ENCODE measurements around the gene GPR146.

GPR146 gene

DNA sequence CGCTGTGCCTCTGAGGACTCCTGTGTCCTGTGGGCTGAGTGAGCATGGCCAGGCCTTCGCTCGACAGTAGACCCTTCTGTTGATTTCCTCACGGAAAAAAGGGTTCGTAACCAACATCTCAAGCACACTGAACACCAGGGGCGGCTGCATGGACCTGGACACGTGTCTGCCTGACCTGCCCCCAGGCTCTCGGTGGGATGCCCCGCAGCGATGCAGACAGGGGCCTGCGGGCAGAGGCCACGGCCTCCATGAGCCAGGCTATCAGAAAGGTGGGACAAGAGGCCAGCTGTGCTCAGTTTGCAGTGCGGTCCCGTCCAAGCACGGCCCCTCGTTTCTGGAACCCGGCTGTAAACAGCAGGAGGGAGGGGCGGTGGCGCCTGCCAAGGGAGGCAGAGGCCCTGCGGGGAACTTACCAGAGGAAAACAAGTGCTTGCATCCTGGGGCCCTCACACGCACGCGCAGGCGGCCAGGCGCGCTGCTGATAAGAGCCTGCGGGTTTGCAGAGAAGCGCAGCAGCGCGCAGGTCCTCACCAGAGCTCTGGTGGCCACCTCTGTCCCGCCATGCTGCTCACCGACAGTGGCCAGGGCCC lies 10.6 kb downstream of the GPR146 start:
- no peak for DNase-seq (ENCODE audit: low read depth in 1 of 2, low spot score in 1 of 2)
- in situ Hi-C loops (cut with HindIII; ENCODE audit: low pct_unique_long_range_greater_than_20kb, low sequenced_read_pairs), result no loop called here
- no peak for TF ChIP-seq JUND (IDR thresholded peaks at IDR 0.05; ENCODE audit: low read depth)

DNA sequence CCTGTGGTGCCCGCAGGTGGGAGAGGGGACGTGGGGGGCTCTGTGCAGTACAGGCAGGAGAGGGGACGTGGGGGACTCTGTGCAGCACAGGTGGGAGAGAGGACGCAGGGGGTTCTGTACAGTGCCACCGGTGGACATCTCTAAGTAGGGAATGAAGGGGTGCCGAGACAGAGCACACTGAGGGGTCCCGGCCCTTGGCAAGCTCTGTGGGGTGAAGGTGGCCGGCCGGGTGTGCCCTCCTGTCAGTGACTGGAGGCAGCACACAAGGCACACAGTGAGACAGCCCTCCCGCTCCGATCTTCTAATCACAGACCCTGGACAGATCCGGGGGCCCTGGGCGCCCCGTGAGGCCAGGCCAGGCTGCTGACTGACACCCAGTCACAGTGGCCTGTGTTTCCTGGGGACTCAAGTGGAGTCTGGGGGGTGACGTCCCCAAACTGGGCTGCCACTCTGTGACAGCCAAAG lies 11.2 kb downstream of the GPR146 start:
- no peak for DNase-seq (ENCODE audit: low read depth in 1 of 2, low spot score in 1 of 2)
- no peak for TF ChIP-seq JUND (IDR thresholded peaks at IDR 0.05; ENCODE audit: low read depth)
- in situ Hi-C loops (cut with HindIII; ENCODE audit: low pct_unique_long_range_greater_than_20kb, low sequenced_read_pairs), result no loop called here

DNA sequence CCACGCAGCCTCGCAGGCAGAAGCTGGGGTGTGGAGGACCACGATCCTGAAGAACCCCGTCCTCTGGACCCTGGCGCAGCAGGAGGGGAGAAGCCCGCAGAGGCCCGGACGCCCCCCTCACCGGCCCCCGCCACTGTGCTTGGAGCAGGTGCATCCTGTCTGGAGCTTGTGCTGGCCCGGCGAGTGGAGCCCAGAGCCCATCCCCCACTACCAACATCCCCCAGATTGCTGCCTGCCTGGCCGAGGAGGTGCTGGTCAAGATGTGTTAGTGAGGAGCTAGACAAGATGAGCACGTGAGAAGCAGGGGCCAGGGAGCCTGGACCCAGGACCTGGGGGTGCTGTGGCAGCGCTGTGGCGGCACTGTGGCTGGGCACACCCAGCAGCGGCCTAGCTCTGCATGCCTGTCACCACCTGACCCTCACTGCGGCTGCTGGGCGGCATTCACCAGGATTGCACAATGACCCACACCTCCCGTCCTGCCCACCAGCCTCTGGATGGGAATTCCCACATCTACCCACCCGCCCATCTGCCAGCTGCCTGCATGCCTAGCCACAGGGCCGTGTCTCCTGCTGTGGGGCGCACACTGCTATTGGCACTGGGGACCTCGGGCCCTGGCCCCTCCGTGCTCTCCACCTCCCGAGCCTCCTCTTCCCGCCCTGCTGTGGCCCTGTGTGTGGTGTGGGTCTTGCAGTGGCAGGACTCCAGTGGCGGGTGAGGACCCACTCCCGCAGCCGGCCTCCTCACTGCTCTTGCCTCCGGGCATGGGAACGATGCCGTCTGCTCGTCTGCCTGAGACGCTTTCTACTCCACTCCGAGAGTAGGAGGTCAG lies 11.8 kb downstream of the GPR146 start:
- DNase-seq (ENCODE audit: low read depth in 1 of 2, low spot score in 1 of 2), result no peak
- in situ Hi-C loops (cut with HindIII; ENCODE audit: low pct_unique_long_range_greater_than_20kb, low sequenced_read_pairs), result no loop called here
- no peak for TF ChIP-seq JUND (IDR thresholded peaks at IDR 0.05; ENCODE audit: low read depth)

DNA sequence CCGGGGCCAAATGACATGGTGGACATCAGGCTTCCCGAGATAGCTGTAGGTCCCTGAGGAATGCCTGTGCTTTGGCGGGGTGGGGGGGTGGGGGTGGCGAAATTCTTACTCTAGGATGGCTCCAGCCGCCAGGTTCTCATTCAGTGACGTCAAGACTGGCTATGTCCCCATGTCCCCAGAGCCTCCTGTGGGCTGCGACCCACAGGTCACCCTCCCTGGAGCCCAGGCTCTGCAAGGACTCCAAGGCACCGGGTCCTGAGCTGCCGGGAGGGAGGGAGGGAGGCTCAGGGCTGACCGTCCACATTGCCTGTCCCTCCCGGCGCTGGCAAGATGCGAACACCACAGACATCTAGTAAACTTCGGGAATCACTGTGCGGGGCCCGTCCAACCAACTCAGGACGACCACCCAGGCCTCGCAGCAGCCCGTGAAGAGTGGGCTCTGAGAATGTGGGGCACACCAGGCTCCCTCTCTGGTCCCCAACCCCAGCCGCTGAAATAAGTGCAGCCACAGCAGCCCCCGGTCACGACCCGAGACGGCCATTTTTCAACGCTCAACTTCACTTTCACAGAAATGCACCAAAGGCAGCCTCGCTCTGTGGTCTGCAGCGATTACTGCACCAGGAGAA lies 12.6 kb downstream of the GPR146 start:
- no peak for DNase-seq (ENCODE audit: low read depth in 1 of 2, low spot score in 1 of 2)
- no peak for TF ChIP-seq JUND (IDR thresholded peaks at IDR 0.05; ENCODE audit: low read depth)
- in situ Hi-C loops (cut with HindIII; ENCODE audit: low pct_unique_long_range_greater_than_20kb, low sequenced_read_pairs), result no loop called here

DNA sequence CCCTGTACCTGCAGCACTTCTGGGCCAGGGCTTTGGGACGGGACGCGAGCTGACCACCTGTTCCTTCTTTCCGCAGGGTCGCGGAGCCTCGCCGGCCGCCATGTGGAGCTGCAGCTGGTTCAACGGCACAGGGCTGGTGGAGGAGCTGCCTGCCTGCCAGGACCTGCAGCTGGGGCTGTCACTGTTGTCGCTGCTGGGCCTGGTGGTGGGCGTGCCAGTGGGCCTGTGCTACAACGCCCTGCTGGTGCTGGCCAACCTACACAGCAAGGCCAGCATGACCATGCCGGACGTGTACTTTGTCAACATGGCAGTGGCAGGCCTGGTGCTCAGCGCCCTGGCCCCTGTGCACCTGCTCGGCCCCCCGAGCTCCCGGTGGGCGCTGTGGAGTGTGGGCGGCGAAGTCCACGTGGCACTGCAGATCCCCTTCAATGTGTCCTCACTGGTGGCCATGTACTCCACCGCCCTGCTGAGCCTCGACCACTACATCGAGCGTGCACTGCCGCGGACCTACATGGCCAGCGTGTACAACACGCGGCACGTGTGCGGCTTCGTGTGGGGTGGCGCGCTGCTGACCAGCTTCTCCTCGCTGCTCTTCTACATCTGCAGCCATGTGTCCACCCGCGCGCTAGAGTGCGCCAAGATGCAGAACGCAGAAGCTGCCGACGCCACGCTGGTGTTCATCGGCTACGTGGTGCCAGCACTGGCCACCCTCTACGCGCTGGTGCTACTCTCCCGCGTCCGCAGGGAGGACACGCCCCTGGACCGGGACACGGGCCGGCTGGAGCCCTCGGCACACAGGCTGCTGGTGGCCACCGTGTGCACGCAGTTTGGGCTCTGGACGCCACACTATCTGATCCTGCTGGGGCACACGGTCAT lies 13.3 kb downstream of the GPR146 start:
- in situ Hi-C loops (cut with HindIII; ENCODE audit: low pct_unique_long_range_greater_than_20kb, low sequenced_read_pairs), result no loop called here
- TF ChIP-seq JUND (IDR thresholded peaks at IDR 0.05; ENCODE audit: low read depth), result no peak
- no peak for DNase-seq (ENCODE audit: low read depth in 1 of 2, low spot score in 1 of 2)

DNA sequence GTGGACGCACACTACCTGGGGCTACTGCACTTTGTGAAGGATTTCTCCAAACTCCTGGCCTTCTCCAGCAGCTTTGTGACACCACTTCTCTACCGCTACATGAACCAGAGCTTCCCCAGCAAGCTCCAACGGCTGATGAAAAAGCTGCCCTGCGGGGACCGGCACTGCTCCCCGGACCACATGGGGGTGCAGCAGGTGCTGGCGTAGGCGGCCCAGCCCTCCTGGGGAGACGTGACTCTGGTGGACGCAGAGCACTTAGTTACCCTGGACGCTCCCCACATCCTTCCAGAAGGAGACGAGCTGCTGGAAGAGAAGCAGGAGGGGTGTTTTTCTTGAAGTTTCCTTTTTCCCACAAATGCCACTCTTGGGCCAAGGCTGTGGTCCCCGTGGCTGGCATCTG lies 14.0 kb downstream of the GPR146 start:
- DNase-seq (ENCODE audit: low read depth in 1 of 2, low spot score in 1 of 2), result no peak
- in situ Hi-C loops (cut with HindIII; ENCODE audit: low pct_unique_long_range_greater_than_20kb, low sequenced_read_pairs), result no loop called here
- no peak for TF ChIP-seq JUND (IDR thresholded peaks at IDR 0.05; ENCODE audit: low read depth)

DNA sequence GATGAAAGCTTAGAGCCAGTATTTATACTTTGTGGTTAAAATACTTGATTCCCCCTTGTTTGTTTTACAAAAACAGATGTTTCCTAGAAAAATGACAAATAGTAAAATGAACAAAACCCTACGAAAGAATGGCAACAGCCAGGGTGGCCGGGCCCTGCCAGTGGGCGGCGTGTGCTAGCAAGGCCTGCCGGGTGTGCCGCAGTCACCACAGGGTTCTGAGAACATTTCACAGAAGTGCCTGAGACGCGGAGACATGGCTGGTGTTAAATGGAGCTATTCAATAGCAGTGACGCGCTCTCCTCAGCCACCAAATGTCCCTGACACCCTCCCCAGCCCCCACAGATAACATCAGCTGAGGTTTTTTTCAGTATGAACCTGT lies 14.5 kb downstream of the GPR146 start:
- in situ Hi-C loops (cut with HindIII; ENCODE audit: low pct_unique_long_range_greater_than_20kb, low sequenced_read_pairs), result no loop called here
- DNase-seq (ENCODE audit: low read depth in 1 of 2, low spot score in 1 of 2), result no peak
- no peak for TF ChIP-seq JUND (IDR thresholded peaks at IDR 0.05; ENCODE audit: low read depth)

DNA sequence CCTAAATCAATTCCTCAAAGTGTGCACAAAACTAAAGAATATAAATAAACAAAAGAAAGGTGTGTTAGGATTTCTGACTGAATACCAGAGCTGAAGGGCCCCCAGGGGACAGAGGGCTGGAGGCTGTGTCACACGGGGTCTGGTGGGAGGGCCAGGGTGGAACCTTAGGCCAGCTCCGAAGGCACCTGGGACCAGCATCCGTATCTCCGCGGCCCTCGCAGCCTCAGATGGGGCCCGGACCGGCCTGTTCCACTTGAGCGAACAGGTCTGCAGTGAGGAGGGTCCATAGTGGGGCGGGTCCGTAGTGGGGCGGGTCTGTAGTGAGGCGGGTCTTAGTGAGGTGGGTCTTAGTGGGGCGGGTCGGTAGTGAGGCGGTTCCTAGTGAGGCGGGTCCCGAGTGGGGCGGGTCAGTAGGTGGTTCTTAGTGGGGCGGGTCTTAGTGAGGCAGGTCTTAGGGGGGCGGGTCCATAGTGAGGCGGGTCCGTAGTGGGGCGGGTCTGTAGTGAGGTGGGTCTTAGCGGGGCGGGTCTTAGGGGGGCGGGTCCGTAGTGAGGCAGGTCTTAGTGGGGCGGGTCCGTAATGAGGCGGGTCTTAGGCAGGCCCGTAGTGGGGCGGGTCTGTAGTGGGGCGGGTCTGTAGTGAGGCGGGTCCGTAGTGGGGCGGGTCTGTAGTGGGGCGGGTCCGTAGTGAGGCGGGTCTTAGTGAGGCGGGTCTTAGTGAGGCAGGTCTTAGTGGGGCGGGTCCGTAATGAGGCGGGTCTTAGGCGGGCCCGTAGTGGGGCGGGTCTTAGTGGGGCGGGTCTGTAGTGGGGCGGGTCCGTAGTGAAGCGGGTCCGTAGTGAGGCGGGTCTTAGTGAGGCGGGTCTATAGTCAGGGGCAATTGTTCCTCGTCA lies 15.1 kb downstream of the GPR146 start:
- in situ Hi-C loops (cut with HindIII; ENCODE audit: low pct_unique_long_range_greater_than_20kb, low sequenced_read_pairs), result no loop called here
- DNase-seq (ENCODE audit: low read depth in 1 of 2, low spot score in 1 of 2), result peak in 1 of 2 experiments; percentile 87
- no peak for TF ChIP-seq JUND (IDR thresholded peaks at IDR 0.05; ENCODE audit: low read depth)

DNA sequence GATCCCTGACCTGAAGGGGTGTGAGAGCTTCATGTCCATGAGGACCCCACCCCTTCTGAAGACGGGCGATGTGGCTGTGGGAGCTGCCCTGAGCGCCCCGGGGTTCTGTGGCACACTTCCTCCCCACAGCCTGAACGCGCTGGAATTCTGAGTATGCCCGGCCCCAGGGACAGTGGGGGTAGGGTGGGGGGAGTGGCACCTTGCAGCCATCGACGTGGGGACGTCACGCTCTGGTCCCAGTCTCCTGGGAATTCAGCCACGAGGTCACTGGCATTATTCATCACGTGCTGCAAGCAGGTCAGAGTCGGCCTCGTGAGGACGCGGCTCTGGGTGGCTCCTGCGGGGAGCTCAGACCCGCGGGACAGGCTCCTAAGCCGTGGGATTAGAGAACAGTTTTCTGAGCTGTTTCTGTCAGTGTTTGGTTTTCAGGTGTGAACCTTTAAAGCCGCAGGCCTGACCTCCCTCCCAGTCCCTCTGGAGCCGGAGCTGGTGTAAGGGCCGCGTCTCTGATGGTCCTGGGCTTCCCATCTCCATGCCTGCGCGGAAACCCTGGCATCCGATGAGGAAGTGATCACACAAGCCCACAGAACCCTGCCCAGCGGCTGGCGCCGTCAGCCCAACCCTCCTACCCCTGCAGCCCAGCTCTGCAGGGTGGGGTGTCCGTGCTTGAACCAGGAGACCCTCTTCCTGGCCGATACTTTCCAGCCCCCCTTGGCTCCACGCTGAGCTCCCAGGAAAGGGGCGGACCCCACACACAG lies 16.1 kb downstream of the GPR146 start:
- in situ Hi-C loops (cut with HindIII; ENCODE audit: low pct_unique_long_range_greater_than_20kb, low sequenced_read_pairs), result no loop called here
- TF ChIP-seq JUND (IDR thresholded peaks at IDR 0.05; ENCODE audit: low read depth), result no peak
- DNase-seq (ENCODE audit: low read depth in 1 of 2, low spot score in 1 of 2), result no peak

DNA sequence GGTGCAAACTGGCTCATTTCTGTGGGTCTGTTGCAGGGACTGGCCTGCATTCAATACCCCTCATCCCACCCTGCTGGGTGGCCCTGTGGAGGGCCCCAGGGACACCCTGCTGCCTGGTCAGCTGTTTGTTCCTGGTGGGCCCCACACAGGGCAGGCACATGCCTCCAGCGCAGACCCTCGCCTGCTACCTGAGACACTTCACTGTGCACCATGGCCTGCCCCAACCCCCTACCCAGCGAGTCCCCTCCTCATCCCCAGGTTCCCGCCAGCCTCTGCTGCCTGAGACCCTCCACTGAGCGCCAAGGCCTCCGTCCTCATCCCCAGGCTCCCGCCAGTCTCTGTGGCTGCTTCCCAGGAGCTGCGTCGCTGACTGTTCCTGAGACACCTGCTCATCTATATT lies 16.8 kb downstream of the GPR146 start:
- in situ Hi-C loops (cut with HindIII; ENCODE audit: low pct_unique_long_range_greater_than_20kb, low sequenced_read_pairs), result no loop called here
- DNase-seq (ENCODE audit: low read depth in 1 of 2, low spot score in 1 of 2), result no peak
- TF ChIP-seq JUND (IDR thresholded peaks at IDR 0.05; ENCODE audit: low read depth), result no peak
